HUES48 (cell line): Measurements from ENCODE around the gene MEIKIN.

ENCODE experiments used
- H3K27ac ChIP-seq: one replicate; pipeline ENCODE4 v1.7.0; 2013; ENCODE audit warnings: low read depth, low read length, inconsistent platforms
- H3K27me3 ChIP-seq: 2 replicates; pipeline ENCODE4 v1.6.1; 2013; ENCODE audit warnings: mild to moderate bottlenecking, low read length; ENCODE audit not compliant: control insufficient read depth, insufficient read depth
- H3K36me3 ChIP-seq: 2 replicates; pipeline ENCODE4 v1.6.1; 2013; ENCODE audit warnings: low read length; ENCODE audit not compliant: control insufficient read depth, insufficient read depth
- H3K4me1 ChIP-seq: 2 replicates; pipeline ENCODE4 v1.6.1; 2013; ENCODE audit warnings: mild to moderate bottlenecking, low read length; ENCODE audit not compliant: control insufficient read depth, insufficient read depth
- H3K4me3 ChIP-seq: 2 replicates; pipeline ENCODE4 v1.5.1; 2013; ENCODE audit warnings: mild to moderate bottlenecking, low read depth, low read length
- H3K9ac ChIP-seq: 2 replicates; pipeline ENCODE4 v1.6.1; 2013; ENCODE audit warnings: mild to moderate bottlenecking, low read depth, low read length, moderate library complexity
- H3K9me3 ChIP-seq: 2 replicates; pipeline ENCODE4 v1.6.1; 2013; ENCODE audit warnings: low read length; ENCODE audit not compliant: control insufficient read depth, insufficient read depth

Gene MEIKIN

DNA sequence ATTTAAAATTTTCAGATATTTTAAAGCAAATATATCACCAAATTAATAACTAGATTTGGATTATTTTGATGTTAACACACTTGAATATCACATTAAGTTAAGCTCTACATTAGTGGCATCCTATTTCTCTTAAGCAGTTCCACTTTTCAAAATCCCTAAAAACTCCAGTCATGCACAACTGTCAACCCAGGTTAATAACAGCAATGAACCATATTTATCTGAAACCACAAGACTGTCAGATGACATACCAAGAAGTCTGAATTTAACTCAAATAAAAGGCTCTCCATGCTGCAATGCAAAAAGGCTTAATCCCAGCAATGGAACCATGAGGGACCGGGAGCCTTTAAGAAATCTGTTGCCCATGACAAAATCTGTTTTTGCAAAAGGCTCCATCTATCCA is 176.1 kb downstream of the MEIKIN start:
- H3K27ac ChIP-seq = no peak overlapping the region
- H3K4me1 ChIP-seq = no peaks in the 10 kb centered on the region
- H3K9me3 ChIP-seq = no peaks in the 10 kb centered on the region
- no peak overlapping the region for H3K4me3 ChIP-seq
- no peaks in the 10 kb centered on the region for H3K27me3 ChIP-seq
- H3K36me3 ChIP-seq = no peaks in the 10 kb centered on the region
- H3K9ac ChIP-seq = no peak overlapping the region

DNA sequence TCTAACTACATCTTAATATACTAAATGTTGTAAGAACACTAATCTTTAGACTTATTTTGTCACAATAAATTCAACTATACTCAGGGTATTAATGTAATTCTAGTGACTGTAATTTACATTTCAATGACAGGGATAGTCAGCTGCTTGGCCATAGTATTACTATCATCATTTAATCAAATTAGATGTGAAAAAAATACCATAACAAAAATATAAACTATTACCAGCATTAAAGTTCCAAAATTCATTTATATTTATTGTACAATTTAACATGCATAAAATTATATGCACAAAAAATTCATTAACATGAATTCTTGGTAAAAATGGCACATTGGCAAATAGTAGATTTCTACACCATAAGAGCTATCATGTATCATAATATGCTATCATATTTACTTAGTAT is 177.6 kb downstream of the MEIKIN start:
- H3K4me1 ChIP-seq = no peaks in the 10 kb centered on the region

DNA sequence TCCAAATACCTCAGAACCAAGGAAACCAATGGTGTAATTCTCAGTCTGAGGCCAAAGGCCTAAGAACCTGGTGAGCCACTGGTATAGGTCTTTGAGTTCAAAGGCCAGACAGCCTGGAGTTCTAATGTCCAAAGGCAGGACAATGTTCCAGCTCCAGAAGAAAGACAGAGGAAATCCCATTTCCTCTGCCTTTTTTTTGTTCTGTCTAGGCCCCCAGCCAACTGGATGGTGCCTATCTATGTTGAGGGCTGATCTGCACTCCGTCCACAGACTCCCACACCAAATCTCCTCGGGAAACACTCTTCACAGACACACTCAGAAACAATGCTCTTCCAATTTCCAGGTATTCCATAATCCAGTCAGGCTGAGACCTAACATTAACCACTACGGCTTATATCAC is 178.8 kb downstream of the MEIKIN start:
- no peaks in the 10 kb centered on the region for H3K9me3 ChIP-seq
- H3K27ac ChIP-seq = no peak overlapping the region
- H3K27me3 ChIP-seq = no peaks in the 10 kb centered on the region
- no peak overlapping the region for H3K9ac ChIP-seq
- no peaks in the 10 kb centered on the region for H3K4me1 ChIP-seq
- no peaks in the 10 kb centered on the region for H3K36me3 ChIP-seq
- no peak overlapping the region for H3K4me3 ChIP-seq

More for the DNA sequence above, 177.6 kb downstream of the MEIKIN start:
- Histone ChIP-seq H3K9me3 (no peaks in the 10 kb centered on the region), H3K9ac (no peak overlapping the region), H3K36me3 (no peaks in the 10 kb centered on the region), H3K27me3 (no peaks in the 10 kb centered on the region), H3K27ac (no peak overlapping the region), H3K4me3 (no peak overlapping the region)

DNA sequence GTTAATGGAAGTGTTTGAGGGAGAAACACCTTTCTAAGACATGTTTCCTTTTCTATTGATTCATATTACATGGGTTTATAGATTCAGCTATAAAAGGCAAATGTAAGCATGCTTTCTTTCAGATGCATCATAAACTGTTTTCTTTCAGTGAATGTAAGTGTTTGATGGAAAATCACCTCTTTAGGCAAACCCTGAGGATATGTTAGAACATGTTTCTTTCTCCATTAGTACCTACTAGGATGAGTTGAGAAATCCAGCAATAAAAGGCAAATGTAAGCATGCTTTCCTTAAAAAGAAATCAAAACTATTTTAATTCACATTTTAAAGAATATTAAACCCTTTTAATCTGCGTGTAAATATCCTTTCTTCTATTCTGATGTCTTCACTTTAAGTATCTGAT is 180.2 kb downstream of the MEIKIN start:
- H3K4me3 ChIP-seq = no peak overlapping the region
- H3K9me3 ChIP-seq = no peaks in the 10 kb centered on the region
- no peaks in the 10 kb centered on the region for H3K4me1 ChIP-seq
- H3K9ac ChIP-seq = no peak overlapping the region
- H3K36me3 ChIP-seq = no peaks in the 10 kb centered on the region
- no peak overlapping the region for H3K27ac ChIP-seq
- H3K27me3 ChIP-seq = no peaks in the 10 kb centered on the region

DNA sequence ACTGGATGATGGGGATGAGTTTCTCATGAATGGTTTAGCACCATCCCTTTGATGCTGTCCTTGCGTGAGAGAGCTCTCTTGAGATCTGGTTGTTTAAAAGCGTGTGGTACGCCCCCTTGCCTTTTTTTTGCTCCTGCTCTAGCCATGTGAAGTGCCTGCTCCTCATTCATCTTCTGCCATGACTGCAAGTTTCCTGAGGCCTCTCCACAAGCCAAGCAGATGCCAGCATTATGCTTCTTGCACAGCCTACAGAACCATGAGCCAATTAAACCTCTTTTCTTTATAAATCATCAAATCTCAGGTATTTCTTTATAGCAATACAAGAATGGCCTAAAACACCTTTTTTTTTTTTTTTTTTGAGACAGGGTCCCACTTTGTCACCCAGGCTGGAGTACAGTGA is 181.5 kb downstream of the MEIKIN start:
- Histone ChIP-seq H3K36me3 (no peaks in the 10 kb centered on the region), H3K9me3 (no peaks in the 10 kb centered on the region), H3K4me3 (no peak overlapping the region)

DNA sequence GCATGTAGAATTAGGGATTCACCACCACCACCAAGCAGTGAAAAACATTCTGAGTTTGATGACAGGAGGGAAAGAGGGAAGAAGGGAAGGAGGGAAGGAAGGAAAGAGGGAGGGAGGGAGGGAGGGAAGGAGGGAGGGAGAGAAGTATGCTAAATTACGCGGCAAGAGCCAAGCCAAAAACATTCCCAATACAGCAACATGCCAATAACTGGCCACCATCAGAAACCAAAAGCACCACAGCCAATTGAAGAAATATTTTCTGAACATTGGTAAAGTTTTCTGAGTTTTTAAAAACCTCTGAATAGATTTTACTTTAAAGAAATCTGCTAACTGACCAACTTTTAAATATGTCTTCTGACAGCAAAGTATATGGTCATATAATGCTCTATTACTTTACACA is 184.7 kb downstream of the MEIKIN start:
- Histone ChIP-seq H3K4me1 (no peaks in the 10 kb centered on the region), H3K27ac (no peak overlapping the region), H3K9ac (no peak overlapping the region), H3K36me3 (no peaks in the 10 kb centered on the region), H3K27me3 (no peaks in the 10 kb centered on the region), H3K4me3 (no peak overlapping the region), H3K9me3 (no peaks in the 10 kb centered on the region)

More for the DNA sequence above, 181.5 kb downstream of the MEIKIN start:
- Histone ChIP-seq H3K9ac (no peak overlapping the region), H3K4me1 (no peaks in the 10 kb centered on the region), H3K27me3 (no peaks in the 10 kb centered on the region), H3K27ac (no peak overlapping the region)

DNA sequence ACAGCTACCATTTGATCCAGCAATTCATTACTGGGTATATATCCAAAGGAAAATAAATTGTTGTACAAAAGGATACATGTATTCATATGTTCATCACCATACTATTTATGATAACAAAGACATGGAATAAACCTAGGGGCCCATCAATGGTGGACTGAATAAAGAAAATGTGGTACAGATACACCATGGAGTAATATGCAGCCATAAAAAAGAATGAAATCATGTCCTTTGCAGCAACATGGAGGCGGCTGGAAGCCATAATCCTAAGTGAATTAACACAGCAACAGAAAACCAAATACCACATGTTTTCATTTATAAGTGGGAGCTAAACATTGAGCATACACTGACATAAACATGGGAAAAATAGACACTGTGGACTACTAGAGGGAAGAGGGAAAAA is 185.8 kb downstream of the MEIKIN start:
- Histone ChIP-seq H3K4me1 (no peaks in the 10 kb centered on the region), H3K4me3 (no peak overlapping the region), H3K27ac (no peak overlapping the region), H3K36me3 (no peaks in the 10 kb centered on the region), H3K9me3 (no peaks in the 10 kb centered on the region), H3K9ac (no peak overlapping the region), H3K27me3 (no peaks in the 10 kb centered on the region)

DNA sequence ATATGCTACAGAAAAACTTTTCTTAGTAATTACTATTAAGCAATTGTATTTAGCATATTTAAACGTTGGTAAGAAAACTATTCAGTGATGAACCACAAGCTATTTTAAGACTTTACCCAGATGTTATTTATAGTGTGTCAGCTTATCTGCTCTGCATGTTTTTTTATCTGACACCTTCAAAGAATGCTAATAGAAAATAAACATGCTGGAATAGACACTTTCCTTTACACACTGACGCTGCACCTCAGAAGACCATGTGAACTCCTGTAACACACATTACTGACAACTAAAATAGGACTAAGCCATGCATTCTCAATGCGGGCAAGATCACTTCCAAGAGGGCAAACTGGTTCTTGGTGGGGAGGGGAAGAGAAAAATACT is 187.0 kb downstream of the MEIKIN start:
- Histone ChIP-seq H3K27ac (no peak overlapping the region), H3K9ac (no peak overlapping the region), H3K9me3 (no peaks in the 10 kb centered on the region), H3K36me3 (no peaks in the 10 kb centered on the region), H3K27me3 (no peaks in the 10 kb centered on the region), H3K4me1 (no peaks in the 10 kb centered on the region), H3K4me3 (no peak overlapping the region)

DNA sequence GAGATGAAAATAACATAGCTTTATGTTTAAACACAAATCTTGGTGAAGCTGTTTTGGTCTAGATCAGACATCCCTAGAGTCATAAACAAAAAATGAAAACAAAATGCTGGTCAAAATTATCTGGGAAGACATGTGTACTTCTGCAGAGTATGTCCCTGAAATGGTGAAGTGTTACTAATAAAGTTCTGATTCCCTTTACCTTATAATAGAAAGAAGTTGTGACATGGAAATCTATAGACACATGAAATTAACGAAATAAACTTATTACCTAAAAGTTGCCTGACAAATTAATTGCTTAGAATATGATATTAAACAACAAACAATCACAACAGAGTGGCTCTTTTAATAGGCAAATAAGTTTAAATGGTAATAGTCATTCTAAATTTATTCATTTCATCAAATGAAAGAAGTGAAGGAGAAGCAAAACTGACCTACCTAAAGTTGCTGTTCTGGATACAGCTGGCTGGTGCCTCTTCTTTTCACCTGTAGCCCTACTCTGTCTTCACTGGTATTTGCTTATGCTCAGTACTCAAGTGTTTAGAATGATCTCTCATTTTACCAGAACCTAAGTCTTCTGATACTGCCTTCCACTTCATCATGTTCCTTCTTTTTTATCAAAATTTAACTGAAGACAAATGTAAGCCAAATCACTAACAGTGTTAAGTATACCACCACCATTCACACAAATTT is 187.5 kb downstream of the MEIKIN start:
- Histone ChIP-seq H3K36me3 (no peaks in the 10 kb centered on the region), H3K4me3 (no peak overlapping the region), H3K9ac (no peak overlapping the region), H3K9me3 (no peaks in the 10 kb centered on the region), H3K4me1 (no peaks in the 10 kb centered on the region), H3K27ac (no peak overlapping the region), H3K27me3 (no peaks in the 10 kb centered on the region)
